Measurements from ENCODE around the gene GBGT1.

GBGT1 gene

DNA sequence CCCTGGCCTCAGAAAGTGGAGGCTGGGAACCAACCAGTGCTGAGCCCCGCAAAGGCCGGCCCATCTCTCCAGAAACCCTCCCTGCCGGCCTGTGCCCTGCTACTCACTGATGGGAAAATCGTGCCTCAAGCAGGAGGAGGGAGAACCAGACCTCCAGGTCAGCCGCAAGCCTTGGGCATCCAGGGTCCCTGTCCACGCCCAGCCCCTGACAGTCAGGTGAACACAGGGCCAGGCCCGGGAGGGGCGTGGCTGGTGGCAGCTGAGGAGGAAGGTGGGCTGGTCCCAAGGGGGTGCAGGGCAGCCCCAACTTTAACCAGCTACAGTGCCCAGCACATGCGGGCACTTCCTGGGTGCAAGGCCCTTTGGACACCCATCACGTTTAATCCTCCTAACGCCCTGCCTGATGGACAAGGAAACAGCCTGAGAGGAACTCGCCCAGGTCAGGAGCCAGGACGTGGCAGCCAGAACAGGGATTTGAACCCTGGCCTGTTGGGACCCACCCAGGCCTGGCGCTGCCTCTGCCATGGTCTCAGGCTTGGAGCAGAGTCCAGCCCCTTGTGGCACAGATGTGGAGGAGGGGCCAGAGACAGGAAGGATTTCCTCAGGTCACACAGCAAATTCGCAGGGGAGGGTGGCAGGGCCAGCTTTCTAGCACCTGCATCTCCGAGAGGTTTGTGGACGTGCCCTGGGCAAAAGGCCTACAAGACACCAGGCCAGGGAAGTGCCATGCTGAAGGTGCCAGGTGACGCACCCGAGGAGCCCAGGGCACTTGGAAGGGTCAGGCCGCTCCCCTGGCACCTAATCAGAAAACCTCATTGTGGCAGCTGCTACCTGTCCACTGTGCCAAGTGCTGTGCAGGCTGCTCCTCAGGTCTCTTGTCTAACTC lies 47.1 kb downstream of the GBGT1 start:
- CTCF ChIA-PET: interaction anchor here (1.2 to 22.2 kb wide), 7 partner anchors 9 to 31 kb away, joined by 4 to 445 read pairs (median 7); no protein-coding TSS in a partner anchor
- no peaks in the 10 kb centered on the region for H3K9me3 ChIP-seq (ENCODE audit: control extremely low read depth in 1 of 5, control insufficient read depth in 4 of 5, insufficient read depth in 2 of 5, low read depth in 1 of 5, low read length in 4 of 5)
- peaks cover 0 to 17% (median 4%) of the 10 kb centered on the region in 4 experiments for H3K36me3 ChIP-seq (ENCODE audit: control insufficient read depth in 4 of 4, insufficient read depth in 4 of 4, low read length in 3 of 4)
- POLR2A ChIA-PET: interaction anchor here (0.7 to 12.6 kb wide), 4 partner anchors 9 to 29 kb away, joined by 3 to 111 read pairs (median 4); no protein-coding TSS in a partner anchor
- H3K27ac ChIP-seq (ENCODE audit: insufficient read depth in 1 of 2, low read depth in 1 of 2, low read length in 2 of 2, poor library complexity in 1 of 2, severe bottlenecking in 2 of 2): no peak overlapping the region
- H3K4me3 ChIP-seq (ENCODE audit: control insufficient read depth in 1 of 7, extremely low read depth in 1 of 7, insufficient read depth in 4 of 7, low read depth in 2 of 7, low read length in 6 of 7): no peak overlapping the region
- peaks cover 2 to 95% (median 86%) of the 10 kb centered on the region in 4 experiments for H3K4me1 ChIP-seq (ENCODE audit: control extremely low read depth in 1 of 4, control insufficient read depth in 4 of 4, insufficient read depth in 4 of 4, low read length in 3 of 4)
- 99% methylated on average over 20 of the region's 20 CpGs for WGBS (ENCODE audit: insufficient coverage)
- DNase-seq: no peak
- H3K27me3 ChIP-seq (replicated peaks in 2 of 5; ENCODE audit: control insufficient read depth in 4 of 5, insufficient read depth in 5 of 5, low read length in 4 of 5): no peaks in the 10 kb centered on the region

DNA sequence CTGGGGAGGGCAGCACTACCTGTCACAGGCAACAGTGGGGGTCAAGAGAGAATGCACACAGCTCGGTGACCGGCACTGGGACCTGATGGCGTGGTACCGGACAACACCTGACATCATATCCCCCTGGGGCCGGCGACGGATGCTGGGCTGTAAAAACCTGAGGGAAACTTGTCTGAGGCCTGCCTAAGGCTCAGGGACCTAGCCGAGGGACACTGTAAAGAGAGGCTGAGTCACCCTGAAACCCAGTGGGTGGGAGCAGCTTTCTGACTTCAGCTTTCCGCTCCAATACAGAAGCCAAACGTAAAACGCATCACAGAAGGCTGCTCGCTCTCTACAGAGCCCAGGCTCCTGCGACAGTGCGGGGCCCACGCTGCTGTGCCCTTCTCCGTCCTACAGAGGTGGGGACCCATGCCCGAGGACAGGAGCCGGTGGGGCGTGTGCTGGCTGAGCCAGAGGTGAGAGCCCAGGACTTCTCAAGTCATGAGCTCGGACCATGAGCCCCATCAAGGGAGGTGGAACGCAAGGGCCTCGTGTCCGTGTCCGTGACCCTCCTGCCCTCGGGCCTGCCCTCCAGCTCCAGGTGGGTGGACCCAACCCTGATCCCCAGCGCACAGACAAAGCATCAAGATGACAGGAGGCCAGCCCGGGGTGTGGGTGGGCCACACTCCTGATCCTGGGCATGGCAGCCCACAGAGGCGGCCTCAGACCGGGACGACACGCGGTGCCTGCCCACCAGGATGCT lies 47.9 kb downstream of the GBGT1 start:
- DNase-seq: peak in 2 of 3 donors; percentile 46 to 50
- WGBS (ENCODE audit: insufficient coverage): 95% methylated on average over 30 of the region's 32 CpGs
- Histone ChIP-seq H3K36me3 (ENCODE audit: control insufficient read depth in 4 of 4, insufficient read depth in 4 of 4, low read length in 3 of 4) (peaks cover 0 to 23% (median 8%) of the 10 kb centered on the region in 4 experiments), H3K27ac (ENCODE audit: insufficient read depth in 1 of 2, low read depth in 1 of 2, low read length in 2 of 2, poor library complexity in 1 of 2, severe bottlenecking in 2 of 2) (peak overlapping the region in 1 of 2 experiments; percentile 34), H3K4me1 (ENCODE audit: control extremely low read depth in 1 of 4, control insufficient read depth in 4 of 4, insufficient read depth in 4 of 4, low read length in 3 of 4) (peaks cover 2 to 92% (median 84%) of the 10 kb centered on the region in 4 experiments), H3K4me3 (ENCODE audit: control insufficient read depth in 1 of 7, extremely low read depth in 1 of 7, insufficient read depth in 4 of 7, low read depth in 2 of 7, low read length in 6 of 7) (peak overlapping the region in 1 of 7 experiments; percentile 9), H3K9me3 (ENCODE audit: control extremely low read depth in 1 of 5, control insufficient read depth in 4 of 5, insufficient read depth in 2 of 5, low read depth in 1 of 5, low read length in 4 of 5) (no peaks in the 10 kb centered on the region), H3K27me3 (replicated peaks in 2 of 5; ENCODE audit: control insufficient read depth in 4 of 5, insufficient read depth in 5 of 5, low read length in 4 of 5) (no peaks in the 10 kb centered on the region)
- CTCF ChIA-PET: interaction anchor here (0.8 to 22.2 kb wide), 6 partner anchors 10 to 32 kb away, joined by 3 to 445 read pairs (median 6); no protein-coding TSS in a partner anchor
- POLR2A ChIA-PET: interaction anchor here (0.7 to 12.6 kb wide), 6 partner anchors 8 to 30 kb away, joined by 3 to 111 read pairs (median 5); no protein-coding TSS in a partner anchor

DNA sequence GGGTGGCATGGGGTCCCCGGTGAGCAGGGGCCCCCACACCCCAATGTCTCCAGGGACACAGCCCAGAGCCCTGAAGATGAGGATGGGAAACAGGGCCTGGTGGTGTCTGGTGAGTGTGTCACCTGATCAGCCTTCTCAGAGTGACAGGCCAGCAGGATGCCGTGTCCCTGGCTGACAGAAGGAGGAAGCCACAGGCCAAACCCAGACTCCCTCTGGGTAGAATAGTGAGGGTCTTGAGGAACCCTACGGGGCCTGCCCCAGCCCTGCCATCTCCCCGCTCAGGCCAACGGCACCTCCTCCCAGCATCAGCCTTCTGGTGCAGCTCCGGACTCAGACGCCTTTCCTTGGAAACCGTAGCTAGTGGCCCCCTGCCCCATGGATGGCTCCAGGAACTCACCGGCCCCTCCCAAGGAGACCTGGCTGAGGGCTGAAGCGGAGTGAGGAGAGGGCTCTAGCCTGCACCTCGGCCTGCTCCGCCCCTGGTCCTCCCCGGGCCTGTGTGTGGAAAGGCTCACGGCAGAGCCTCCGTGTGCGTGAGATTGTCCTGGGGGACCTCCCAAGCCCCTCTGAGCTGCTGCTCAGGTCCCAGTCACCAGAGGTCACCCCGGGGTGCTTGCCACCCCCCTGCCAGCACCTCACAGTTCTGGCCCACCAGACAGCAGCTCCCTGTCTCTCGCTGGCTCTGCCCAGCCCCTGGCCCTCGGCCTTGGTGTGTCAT lies 48.7 kb downstream of the GBGT1 start:
- POLR2A ChIA-PET: interaction anchor here (1.2 to 12.6 kb wide), 4 partner anchors 9 to 31 kb away, joined by 4 to 111 read pairs (median 36); no protein-coding TSS in a partner anchor
- peaks cover 2 to 86% (median 77%) of the 10 kb centered on the region in 4 experiments for H3K4me1 ChIP-seq (ENCODE audit: control extremely low read depth in 1 of 4, control insufficient read depth in 4 of 4, insufficient read depth in 4 of 4, low read length in 3 of 4)
- peak overlapping the region in 2 of 7 experiments; percentile 20 to 23 for H3K4me3 ChIP-seq (ENCODE audit: control insufficient read depth in 1 of 7, extremely low read depth in 1 of 7, insufficient read depth in 4 of 7, low read depth in 2 of 7, low read length in 6 of 7)
- CTCF ChIA-PET: interaction anchor here (0.8 to 22.2 kb wide), 8 partner anchors 9 to 32 kb away, joined by 3 to 445 read pairs (median 10); no protein-coding TSS in a partner anchor
- H3K27ac ChIP-seq (ENCODE audit: insufficient read depth in 1 of 2, low read depth in 1 of 2, low read length in 2 of 2, poor library complexity in 1 of 2, severe bottlenecking in 2 of 2): peak overlapping the region in 1 of 2 experiments; percentile 34
- H3K36me3 ChIP-seq (ENCODE audit: control insufficient read depth in 4 of 4, insufficient read depth in 4 of 4, low read length in 3 of 4): peaks cover 0 to 28% (median 12%) of the 10 kb centered on the region in 4 experiments
- DNase-seq: peak in 2 of 3 donors; percentile 74 to 76
- WGBS (ENCODE audit: insufficient coverage): 69% methylated on average over 18 of the region's 19 CpGs
- H3K27me3 ChIP-seq (replicated peaks in 2 of 5; ENCODE audit: control insufficient read depth in 4 of 5, insufficient read depth in 5 of 5, low read length in 4 of 5): no peaks in the 10 kb centered on the region
- no peaks in the 10 kb centered on the region for H3K9me3 ChIP-seq (ENCODE audit: control extremely low read depth in 1 of 5, control insufficient read depth in 4 of 5, insufficient read depth in 2 of 5, low read depth in 1 of 5, low read length in 4 of 5)

DNA sequence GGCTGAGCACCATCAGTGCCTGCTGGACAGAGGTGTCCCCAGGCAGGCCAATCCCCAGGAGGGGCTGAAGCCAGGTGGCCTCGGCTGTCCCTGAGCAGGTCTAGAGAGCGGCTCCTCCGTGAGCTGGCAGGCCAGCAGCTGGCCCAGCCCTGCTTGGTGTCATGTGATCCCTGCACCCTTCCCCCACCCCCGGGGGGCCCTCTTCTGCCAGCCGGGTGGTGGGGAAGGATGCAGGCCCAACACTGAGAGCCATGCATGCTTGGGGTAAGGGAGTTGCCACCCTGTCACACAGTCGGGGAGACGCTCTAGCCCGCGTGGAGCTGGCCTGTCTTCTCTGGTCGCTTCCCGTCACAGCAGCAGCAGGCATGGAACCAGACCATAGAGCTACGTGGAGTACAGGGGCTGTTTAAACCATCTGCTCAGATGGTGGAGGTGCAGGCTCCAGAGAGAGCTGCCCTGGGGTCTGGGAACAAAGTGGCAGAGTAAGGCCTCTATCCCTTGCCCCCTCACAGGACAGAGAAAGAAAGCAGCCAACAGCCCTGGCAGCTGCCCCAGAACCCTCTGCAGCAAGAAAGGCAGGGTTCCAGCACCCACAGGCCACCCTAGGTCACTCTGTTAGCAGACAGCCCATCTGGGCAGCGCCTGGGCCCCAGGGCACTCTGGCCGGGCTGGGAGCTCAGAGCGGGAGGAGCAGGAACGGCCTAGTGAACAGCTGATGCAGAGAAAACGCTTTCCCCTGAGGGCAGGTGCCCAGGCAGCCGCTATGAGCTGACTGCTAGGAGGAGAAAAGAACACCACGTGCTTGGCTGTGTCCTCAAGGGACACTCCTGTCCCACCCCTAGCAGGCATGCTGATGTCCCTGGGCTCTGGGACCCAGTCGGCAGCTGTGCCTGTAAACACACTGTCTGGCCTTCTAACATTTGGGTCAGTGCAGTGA lies 49.5 kb downstream of the GBGT1 start:
- Histone ChIP-seq H3K4me3 (ENCODE audit: control insufficient read depth in 1 of 7, extremely low read depth in 1 of 7, insufficient read depth in 4 of 7, low read depth in 2 of 7, low read length in 6 of 7) (peak overlapping the region in 4 of 7 experiments; percentile 32 to 55 (median 50)), H3K36me3 (ENCODE audit: control insufficient read depth in 4 of 4, insufficient read depth in 4 of 4, low read length in 3 of 4) (peaks cover 0 to 36% (median 20%) of the 10 kb centered on the region in 4 experiments), H3K27me3 (replicated peaks in 2 of 5; ENCODE audit: control insufficient read depth in 4 of 5, insufficient read depth in 5 of 5, low read length in 4 of 5) (no peaks in the 10 kb centered on the region), H3K9me3 (ENCODE audit: control extremely low read depth in 1 of 5, control insufficient read depth in 4 of 5, insufficient read depth in 2 of 5, low read depth in 1 of 5, low read length in 4 of 5) (no peaks in the 10 kb centered on the region), H3K4me1 (ENCODE audit: control extremely low read depth in 1 of 4, control insufficient read depth in 4 of 4, insufficient read depth in 4 of 4, low read length in 3 of 4) (peaks cover 2 to 78% (median 69%) of the 10 kb centered on the region in 4 experiments), H3K27ac (ENCODE audit: insufficient read depth in 1 of 2, low read depth in 1 of 2, low read length in 2 of 2, poor library complexity in 1 of 2, severe bottlenecking in 2 of 2) (peak overlapping the region in 1 of 2 experiments; percentile 82)
- peak in 2 of 3 donors; percentile 48 to 60 for DNase-seq
- POLR2A ChIA-PET: interaction anchor here (1.2 to 12.6 kb wide), 6 partner anchors 8 to 32 kb away, joined by 4 to 111 read pairs (median 14); partner anchors contain the start of gene RALGDS
- 55% methylated on average over 18 of the region's 20 CpGs for WGBS (ENCODE audit: insufficient coverage)
- CTCF ChIA-PET: interaction anchor here (1.0 to 22.2 kb wide), 7 partner anchors 8 to 57 kb away, joined by 3 to 445 read pairs (median 13); no protein-coding TSS in a partner anchor

DNA sequence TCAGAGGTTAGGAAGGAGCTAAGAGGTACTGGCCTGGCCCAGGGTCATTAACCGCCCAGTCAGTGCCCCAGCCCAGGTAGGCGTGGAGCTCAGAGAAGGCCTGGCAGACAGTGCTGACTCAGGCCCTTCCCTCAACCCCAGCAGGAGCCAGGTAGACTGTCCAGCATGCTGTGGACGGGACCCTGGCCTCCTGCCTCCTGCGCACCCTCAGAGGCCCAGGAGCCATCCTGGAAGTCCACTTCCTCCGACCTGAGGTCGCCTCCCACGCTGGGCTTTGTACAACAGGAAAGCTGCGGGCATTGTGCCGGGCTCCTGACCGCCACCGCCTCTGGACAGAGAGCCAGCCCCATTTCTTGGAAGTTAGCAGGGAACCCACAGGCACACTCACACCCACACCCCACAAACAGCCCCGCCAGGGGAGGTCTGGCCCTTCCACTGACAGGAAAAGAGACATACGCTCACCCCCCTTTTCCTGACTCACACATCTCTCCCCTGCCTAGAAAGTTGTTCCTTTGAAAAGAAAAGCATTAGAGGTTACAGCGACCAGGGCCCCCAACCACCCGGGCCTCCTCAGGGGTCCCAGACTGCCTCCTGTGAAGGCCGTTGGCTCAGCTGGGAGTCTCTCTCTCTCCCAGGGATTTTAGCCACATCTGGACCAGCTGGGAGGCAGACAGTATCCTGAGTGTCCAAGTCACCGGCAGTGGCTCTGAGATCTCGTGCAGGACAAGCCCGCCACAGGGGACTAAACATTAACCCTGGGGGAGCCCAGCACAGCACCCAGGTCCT lies 50.4 kb downstream of the GBGT1 start:
- Histone ChIP-seq H3K9me3 (ENCODE audit: control extremely low read depth in 1 of 5, control insufficient read depth in 4 of 5, insufficient read depth in 2 of 5, low read depth in 1 of 5, low read length in 4 of 5) (no peaks in the 10 kb centered on the region), H3K36me3 (ENCODE audit: control insufficient read depth in 4 of 4, insufficient read depth in 4 of 4, low read length in 3 of 4) (peaks cover 0 to 39% (median 28%) of the 10 kb centered on the region in 4 experiments), H3K4me1 (ENCODE audit: control extremely low read depth in 1 of 4, control insufficient read depth in 4 of 4, insufficient read depth in 4 of 4, low read length in 3 of 4) (peaks cover 2 to 69% (median 63%) of the 10 kb centered on the region in 4 experiments), H3K27ac (ENCODE audit: insufficient read depth in 1 of 2, low read depth in 1 of 2, low read length in 2 of 2, poor library complexity in 1 of 2, severe bottlenecking in 2 of 2) (peak overlapping the region; percentile 61 to 82), H3K4me3 (ENCODE audit: control insufficient read depth in 1 of 7, extremely low read depth in 1 of 7, insufficient read depth in 4 of 7, low read depth in 2 of 7, low read length in 6 of 7) (peak overlapping the region in 5 of 7 experiments; percentile 19 to 55 (median 44)), H3K27me3 (replicated peaks in 2 of 5; ENCODE audit: control insufficient read depth in 4 of 5, insufficient read depth in 5 of 5, low read length in 4 of 5) (no peaks in the 10 kb centered on the region)
- peak in 2 of 3 donors; percentile 61 to 71 for DNase-seq
- ChIA-PET CTCF (interaction anchor here (1.0 to 22.2 kb wide), 10 partner anchors 8 to 65 kb away, joined by 3 to 445 read pairs (median 10); no protein-coding TSS in a partner anchor), POLR2A (interaction anchor here (1.0 to 12.6 kb wide), 9 partner anchors 9 to 32 kb away, joined by 5 to 111 read pairs (median 8); partner anchors contain the start of gene RALGDS)
- 31% methylated on average over 15 of the region's 19 CpGs for WGBS (ENCODE audit: insufficient coverage)

Data from common myeloid progenitor, CD34-positive (primary cell).